ENCODE measurements around the gene POU3F1.

POU3F1 gene

GRCh38 chr1:38064197-38064903 is 17.8 kb upstream of the POU3F1 start:
- no peak overlapping the region for H4K91ac ChIP-seq (ENCODE audit: low read depth, low read length, poor library complexity)
- H2BK5ac ChIP-seq (ENCODE audit: low read length), result no peak overlapping the region
- H3K79me1 ChIP-seq (ENCODE audit: low read depth, low read length), result no peaks in the 10 kb centered on the region
- DNase-seq (ENCODE audit: low spot score), result no peak
- no peak overlapping the region for H3K4me3 ChIP-seq (ENCODE audit: low read length in 2 of 2)
- H3K4ac ChIP-seq (ENCODE audit: low read length), result no peak overlapping the region
- H3K27ac ChIP-seq (replicated peaks; ENCODE audit: low read length), result peak overlapping the region; percentile 12
- peak overlapping the region; percentile 81 for H2AFZ ChIP-seq (ENCODE audit: low read length)
- WGBS, 2 donors (ENCODE audit: extremely low coverage in 2 of 2, insufficient read length in 2 of 2, insufficient replicate concordance in 1 of 2), result no CpG with 5 or more reads among the region's 11 CpGs
- no peak overlapping the region for H3K23ac ChIP-seq (ENCODE audit: low read depth, low read length, poor library complexity)
- no peak overlapping the region for H2AK5ac ChIP-seq (ENCODE audit: low read depth, low read length)
- peaks cover 0 to 3% of the 10 kb centered on the region in 2 donors for H3K36me3 ChIP-seq (replicated peaks in 1 of 2; ENCODE audit: control insufficient read depth in 2 of 2, insufficient read depth in 2 of 2, low read length in 2 of 2)
- peaks cover 12 to 20% of the 10 kb centered on the region in 2 donors for H3K4me1 ChIP-seq (ENCODE audit: control insufficient read depth in 2 of 2, insufficient read depth in 1 of 2, low read depth in 1 of 2, low read length in 2 of 2)
- H3K9ac ChIP-seq (ENCODE audit: low read depth, low read length, poor library complexity), result no peak overlapping the region
- peak overlapping the region; percentile 50 for H3K18ac ChIP-seq (ENCODE audit: low read length)
- no peak overlapping the region for H3K14ac ChIP-seq (ENCODE audit: low read length)
- H4K8ac ChIP-seq (ENCODE audit: low read depth, low read length), result no peak overlapping the region
- H3K27me3 ChIP-seq (ENCODE audit: control insufficient read depth in 3 of 3, insufficient read depth in 3 of 3, low read depth in 1 of 3, low read length in 3 of 3), result no peaks in the 10 kb centered on the region
- peak overlapping the region; percentile 65 for H2BK15ac ChIP-seq (ENCODE audit: low read length)
- no peak overlapping the region for H2BK120ac ChIP-seq (ENCODE audit: low read depth, low read length)
- H3K4me2 ChIP-seq (ENCODE audit: insufficient read depth, low read length, poor library complexity, severe bottlenecking), result no peak overlapping the region
- H3K9me3 ChIP-seq (replicated peaks in 1 of 2; ENCODE audit: control insufficient read depth in 2 of 2, insufficient read depth in 1 of 2, low read depth in 1 of 2, low read length in 2 of 2), result peaks cover 0 to 2% of the 10 kb centered on the region in 2 donors
- H2BK12ac ChIP-seq (ENCODE audit: low read length), result no peak overlapping the region

GRCh38 chr1:38063616-38064015 is 17.0 kb upstream of the POU3F1 start:
- no peak overlapping the region for H2BK12ac ChIP-seq (ENCODE audit: low read length)
- H2BK5ac ChIP-seq (ENCODE audit: low read length), result no peak overlapping the region
- H3K4me2 ChIP-seq (ENCODE audit: insufficient read depth, low read length, poor library complexity, severe bottlenecking), result no peak overlapping the region
- H4K91ac ChIP-seq (ENCODE audit: low read depth, low read length, poor library complexity), result no peak overlapping the region
- H3K9ac ChIP-seq (ENCODE audit: low read depth, low read length, poor library complexity), result no peak overlapping the region
- no peak overlapping the region for H2BK15ac ChIP-seq (ENCODE audit: low read length)
- H3K79me1 ChIP-seq (ENCODE audit: low read depth, low read length), result no peaks in the 10 kb centered on the region
- H3K9me3 ChIP-seq (replicated peaks in 1 of 2; ENCODE audit: control insufficient read depth in 2 of 2, insufficient read depth in 1 of 2, low read depth in 1 of 2, low read length in 2 of 2), result peaks cover 0 to 2% of the 10 kb centered on the region in 2 donors
- no CpG with 5 or more reads among the region's 5 CpGs for WGBS, 2 donors (ENCODE audit: extremely low coverage in 2 of 2, insufficient read length in 2 of 2, insufficient replicate concordance in 1 of 2)
- no peak for DNase-seq (ENCODE audit: low spot score)
- H3K27ac ChIP-seq (replicated peaks; ENCODE audit: low read length), result no peak overlapping the region
- H3K23ac ChIP-seq (ENCODE audit: low read depth, low read length, poor library complexity), result no peak overlapping the region
- H3K4me3 ChIP-seq (ENCODE audit: low read length in 2 of 2), result no peak overlapping the region
- peak overlapping the region; percentile 81 for H2AFZ ChIP-seq (ENCODE audit: low read length)
- peaks cover 0 to 6% of the 10 kb centered on the region in 2 donors for H3K36me3 ChIP-seq (replicated peaks in 1 of 2; ENCODE audit: control insufficient read depth in 2 of 2, insufficient read depth in 2 of 2, low read length in 2 of 2)
- H3K18ac ChIP-seq (ENCODE audit: low read length), result no peak overlapping the region
- peaks cover 12 to 18% of the 10 kb centered on the region in 2 donors for H3K4me1 ChIP-seq (ENCODE audit: control insufficient read depth in 2 of 2, insufficient read depth in 1 of 2, low read depth in 1 of 2, low read length in 2 of 2)
- H4K8ac ChIP-seq (ENCODE audit: low read depth, low read length), result no peak overlapping the region
- H3K14ac ChIP-seq (ENCODE audit: low read length), result no peak overlapping the region
- no peak overlapping the region for H3K4ac ChIP-seq (ENCODE audit: low read length)
- no peak overlapping the region for H2BK120ac ChIP-seq (ENCODE audit: low read depth, low read length)
- no peaks in the 10 kb centered on the region for H3K27me3 ChIP-seq (ENCODE audit: control insufficient read depth in 3 of 3, insufficient read depth in 3 of 3, low read depth in 1 of 3, low read length in 3 of 3)
- H2AK5ac ChIP-seq (ENCODE audit: low read depth, low read length), result no peak overlapping the region

GRCh38 chr1:38062361-38063288 is 16.0 kb upstream of the POU3F1 start:
- H3K23ac ChIP-seq (ENCODE audit: low read depth, low read length, poor library complexity), result no peak overlapping the region
- no peaks in the 10 kb centered on the region for H3K79me1 ChIP-seq (ENCODE audit: low read depth, low read length)
- H3K4me3 ChIP-seq (ENCODE audit: low read length in 2 of 2), result no peak overlapping the region
- no peak overlapping the region for H2BK15ac ChIP-seq (ENCODE audit: low read length)
- no CpG with 5 or more reads among the region's 6 CpGs for WGBS, 2 donors (ENCODE audit: extremely low coverage in 2 of 2, insufficient read length in 2 of 2, insufficient replicate concordance in 1 of 2)
- H3K4me1 ChIP-seq (ENCODE audit: control insufficient read depth in 2 of 2, insufficient read depth in 1 of 2, low read depth in 1 of 2, low read length in 2 of 2), result peaks cover 12 to 16% of the 10 kb centered on the region in 2 donors
- no peak overlapping the region for H3K4me2 ChIP-seq (ENCODE audit: insufficient read depth, low read length, poor library complexity, severe bottlenecking)
- H4K91ac ChIP-seq (ENCODE audit: low read depth, low read length, poor library complexity), result no peak overlapping the region
- no peak overlapping the region for H3K4ac ChIP-seq (ENCODE audit: low read length)
- H3K18ac ChIP-seq (ENCODE audit: low read length), result peak overlapping the region; percentile 60
- no peak overlapping the region for H2BK12ac ChIP-seq (ENCODE audit: low read length)
- no peak overlapping the region for H3K27ac ChIP-seq (replicated peaks; ENCODE audit: low read length)
- no peak overlapping the region for H2BK5ac ChIP-seq (ENCODE audit: low read length)
- peaks cover 0 to 2% of the 10 kb centered on the region in 2 donors for H3K9me3 ChIP-seq (replicated peaks in 1 of 2; ENCODE audit: control insufficient read depth in 2 of 2, insufficient read depth in 1 of 2, low read depth in 1 of 2, low read length in 2 of 2)
- peak overlapping the region; percentile 7 for H3K9ac ChIP-seq (ENCODE audit: low read depth, low read length, poor library complexity)
- no peak for DNase-seq (ENCODE audit: low spot score)
- H3K36me3 ChIP-seq (replicated peaks in 1 of 2; ENCODE audit: control insufficient read depth in 2 of 2, insufficient read depth in 2 of 2, low read length in 2 of 2), result peaks cover 0 to 9% of the 10 kb centered on the region in 2 donors
- no peak overlapping the region for H2AK5ac ChIP-seq (ENCODE audit: low read depth, low read length)
- H3K14ac ChIP-seq (ENCODE audit: low read length), result no peak overlapping the region
- H3K27me3 ChIP-seq (ENCODE audit: control insufficient read depth in 3 of 3, insufficient read depth in 3 of 3, low read depth in 1 of 3, low read length in 3 of 3), result no peaks in the 10 kb centered on the region
- H4K8ac ChIP-seq (ENCODE audit: low read depth, low read length), result no peak overlapping the region
- no peak overlapping the region for H2BK120ac ChIP-seq (ENCODE audit: low read depth, low read length)
- no peak overlapping the region for H2AFZ ChIP-seq (ENCODE audit: low read length)

GRCh38 chr1:38061883-38062328 is 15.3 kb upstream of the POU3F1 start:
- H3K79me1 ChIP-seq (ENCODE audit: low read depth, low read length), result no peaks in the 10 kb centered on the region
- H2BK15ac ChIP-seq (ENCODE audit: low read length), result no peak overlapping the region
- DNase-seq (ENCODE audit: low spot score), result no peak
- H2BK12ac ChIP-seq (ENCODE audit: low read length), result no peak overlapping the region
- H3K4ac ChIP-seq (ENCODE audit: low read length), result no peak overlapping the region
- no peak overlapping the region for H3K27ac ChIP-seq (replicated peaks; ENCODE audit: low read length)
- WGBS, 2 donors (ENCODE audit: extremely low coverage in 2 of 2, insufficient read length in 2 of 2, insufficient replicate concordance in 1 of 2), result no CpG with 5 or more reads among the region's 7 CpGs
- no peak overlapping the region for H4K8ac ChIP-seq (ENCODE audit: low read depth, low read length)
- no peak overlapping the region for H3K23ac ChIP-seq (ENCODE audit: low read depth, low read length, poor library complexity)
- H3K9ac ChIP-seq (ENCODE audit: low read depth, low read length, poor library complexity), result no peak overlapping the region
- H2AK5ac ChIP-seq (ENCODE audit: low read depth, low read length), result no peak overlapping the region
- no peaks in the 10 kb centered on the region for H3K27me3 ChIP-seq (ENCODE audit: control insufficient read depth in 3 of 3, insufficient read depth in 3 of 3, low read depth in 1 of 3, low read length in 3 of 3)
- H3K4me2 ChIP-seq (ENCODE audit: insufficient read depth, low read length, poor library complexity, severe bottlenecking), result no peak overlapping the region
- H4K91ac ChIP-seq (ENCODE audit: low read depth, low read length, poor library complexity), result no peak overlapping the region
- H3K14ac ChIP-seq (ENCODE audit: low read length), result no peak overlapping the region
- no peak overlapping the region for H2BK5ac ChIP-seq (ENCODE audit: low read length)
- H3K4me1 ChIP-seq (ENCODE audit: control insufficient read depth in 2 of 2, insufficient read depth in 1 of 2, low read depth in 1 of 2, low read length in 2 of 2), result peaks cover 12 to 16% of the 10 kb centered on the region in 2 donors
- H2BK120ac ChIP-seq (ENCODE audit: low read depth, low read length), result no peak overlapping the region
- peaks cover 0 to 2% of the 10 kb centered on the region in 2 donors for H3K9me3 ChIP-seq (replicated peaks in 1 of 2; ENCODE audit: control insufficient read depth in 2 of 2, insufficient read depth in 1 of 2, low read depth in 1 of 2, low read length in 2 of 2)
- H3K36me3 ChIP-seq (replicated peaks in 1 of 2; ENCODE audit: control insufficient read depth in 2 of 2, insufficient read depth in 2 of 2, low read length in 2 of 2), result peaks cover 0 to 9% of the 10 kb centered on the region in 2 donors
- H3K18ac ChIP-seq (ENCODE audit: low read length), result peak overlapping the region; percentile 55
- H3K4me3 ChIP-seq (ENCODE audit: low read length in 2 of 2), result no peak overlapping the region
- no peak overlapping the region for H2AFZ ChIP-seq (ENCODE audit: low read length)
